Fibroblast of lung (primary cell): ENCODE results near the gene RBMX. TPM values are rescaled to one million over a fixed set of nuclear protein-coding genes. Genes with fewer than 3 reads are reported as not detected.
"Not testable (repeated sequence)": the region's sequence is repeated elsewhere in the genome, so short reads cannot be mapped to it uniquely, and the experiment has no call there.

Source experiments
- DNase-seq, 2 donors: peaks; one replicate each; pipeline versions ENCODE4 v3.0.0 to v3.0.0-alpha.2; 2010; ENCODE audit warnings: low read depth in 2 of 2
- H2AFZ ChIP-seq: 2 replicates; pipeline ENCODE4 v1.5.1; 2012; ENCODE audit warnings: low read length, control low read depth, inconsistent platforms
- H3K27ac ChIP-seq: 2 replicates; pipeline ENCODE4 v1.5.1; 2011; ENCODE audit warnings: low read length, control low read depth; ENCODE audit not compliant: insufficient read depth
- H3K27me3 ChIP-seq: 2 replicates; pipeline ENCODE4 v1.5.1; 2011; ENCODE audit warnings: mild to moderate bottlenecking, low read length; ENCODE audit not compliant: control insufficient read depth, insufficient read depth
- H3K36me3 ChIP-seq: 2 replicates; pipeline ENCODE4 v1.5.1; 2011; ENCODE audit warnings: low read length; ENCODE audit not compliant: control insufficient read depth, insufficient read depth
- H3K4me1 ChIP-seq: 2 replicates; pipeline ENCODE4 v1.5.1; 2011; ENCODE audit warnings: low read length; ENCODE audit not compliant: control insufficient read depth, insufficient read depth; ENCODE audit errors: extremely low read depth
- H3K4me2 ChIP-seq: 2 replicates; pipeline ENCODE4 v1.5.1; 2011; ENCODE audit warnings: low read length, control low read depth; ENCODE audit not compliant: insufficient read depth; ENCODE audit errors: extremely low read depth
- H3K4me3 ChIP-seq, 4 experiments: fragments of 200-600 bp in 1 of 4; sonication (generic) in 1 of 4; replicated peaks in 1 of 4; 2 replicates each; pipeline ENCODE4 v1.5.1; 2011 to 2016; ENCODE audit warnings: low read length in 4 of 4, low read depth in 3 of 4, mild to moderate bottlenecking in 3 of 4, control low read depth in 2 of 4, inconsistent platforms in 1 of 4, mixed read lengths in 1 of 4; ENCODE audit not compliant: insufficient read depth in 1 of 4; ENCODE audit errors: control extremely low read depth in 1 of 4
- H3K79me2 ChIP-seq: 2 replicates; pipeline ENCODE4 v1.5.1; 2012; ENCODE audit warnings: mild to moderate bottlenecking, low read length, inconsistent platforms; ENCODE audit not compliant: control insufficient read depth, insufficient read depth
- H3K9ac ChIP-seq: 2 replicates; pipeline ENCODE4 v1.5.1; 2011; ENCODE audit warnings: mild to moderate bottlenecking, low read length, control low read depth; ENCODE audit not compliant: insufficient read depth
- H3K9me3 ChIP-seq: 2 replicates; pipeline ENCODE4 v1.5.1; 2012; ENCODE audit warnings: low read depth, low read length; ENCODE audit not compliant: control insufficient read depth, insufficient read depth
- H4K20me1 ChIP-seq: 2 replicates; pipeline ENCODE4 v1.5.1; 2011; ENCODE audit warnings: low read length; ENCODE audit not compliant: control insufficient read depth, insufficient read depth; ENCODE audit errors: extremely low read depth
- EZH2 ChIP-seq: IDR thresholded peaks from 2 replicates; pipeline ENCODE4 v1.5.1; 2012; ENCODE audit warnings: low read length, control low read depth, mild to moderate bottlenecking; ENCODE audit errors: missing control alignments
- polyA plus RNA-seq, 2 donors: library from polyadenylated mRNA; depleted of rRNA in 1 of 2; stranded (reverse) in 1 of 2; unstranded in 1 of 2; fragments of >200 nt; gene quantifications; 2 replicates each; pipeline ENCODE4 v1.2.1, GENCODE V29; 2011 to 2012; ENCODE audit warnings: missing spikeins in 1 of 2
- total RNA-seq: library from RNA; depleted of rRNA; stranded (reverse); fragments of >200 nt; gene quantifications from 2 replicates; pipeline ENCODE4 v1.2.1, GENCODE V29; 2014
- TF ChIP-seq, protein P1 (sequence below), 2 donors: IDR thresholded peaks in 1 of 2; conservative IDR thresholded peaks in 1 of 2; 1 replicate in 1 of 2; 2 replicates in 1 of 2; pipeline ENCODE4 v1.5.1; 2011 to 2012; ENCODE audit warnings: low read length in 2 of 2, control low read depth in 1 of 2, inconsistent platforms in 1 of 2, low read depth in 1 of 2, mild to moderate bottlenecking in 1 of 2

The RBMX gene
- total and polyA plus RNA-seq, 2 donors (not counting 1 experiment from before 2014, with no cell fraction given) = 139 to 159 TPM

DNA sequence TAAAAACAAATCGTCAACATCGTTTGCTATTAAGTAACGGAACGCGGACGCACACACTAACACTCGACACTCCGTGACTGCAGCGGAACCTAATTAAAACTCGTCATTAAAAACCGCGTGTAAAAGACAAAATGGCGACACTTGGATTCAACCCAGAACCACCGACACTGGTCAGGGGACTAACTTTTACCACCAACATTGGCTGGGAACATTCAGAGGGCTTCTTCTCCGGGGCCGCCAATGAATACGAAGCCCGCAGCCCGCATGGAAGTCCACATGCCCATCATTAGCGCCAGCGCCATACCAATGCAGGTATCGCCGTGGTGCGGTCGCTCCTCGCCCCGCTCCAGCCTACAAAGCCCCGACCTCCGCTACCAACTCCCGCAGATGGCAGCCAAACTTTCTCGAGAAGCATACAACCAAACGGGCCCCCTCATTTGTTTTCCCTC is 498 bp downstream of the RBMX start:
- H3K27me3 ChIP-seq = no peaks in the 10 kb centered on the region
- H3K9ac ChIP-seq = peak overlapping the region; percentile 85
- no peak overlapping the region for H2AFZ ChIP-seq
- peak in 1 of 2 donors; percentile 15 for DNase-seq
- peaks cover 1% of the 10 kb centered on the region for H3K36me3 ChIP-seq
- no peaks in the 10 kb centered on the region for H3K9me3 ChIP-seq
- no peaks in the 10 kb centered on the region for H3K4me1 ChIP-seq
- no peak overlapping the region for H3K4me2 ChIP-seq
- peak overlapping the region; percentile 56 to 100 (median 71) for H3K4me3 ChIP-seq
- TF ChIP-seq, protein P1, sequence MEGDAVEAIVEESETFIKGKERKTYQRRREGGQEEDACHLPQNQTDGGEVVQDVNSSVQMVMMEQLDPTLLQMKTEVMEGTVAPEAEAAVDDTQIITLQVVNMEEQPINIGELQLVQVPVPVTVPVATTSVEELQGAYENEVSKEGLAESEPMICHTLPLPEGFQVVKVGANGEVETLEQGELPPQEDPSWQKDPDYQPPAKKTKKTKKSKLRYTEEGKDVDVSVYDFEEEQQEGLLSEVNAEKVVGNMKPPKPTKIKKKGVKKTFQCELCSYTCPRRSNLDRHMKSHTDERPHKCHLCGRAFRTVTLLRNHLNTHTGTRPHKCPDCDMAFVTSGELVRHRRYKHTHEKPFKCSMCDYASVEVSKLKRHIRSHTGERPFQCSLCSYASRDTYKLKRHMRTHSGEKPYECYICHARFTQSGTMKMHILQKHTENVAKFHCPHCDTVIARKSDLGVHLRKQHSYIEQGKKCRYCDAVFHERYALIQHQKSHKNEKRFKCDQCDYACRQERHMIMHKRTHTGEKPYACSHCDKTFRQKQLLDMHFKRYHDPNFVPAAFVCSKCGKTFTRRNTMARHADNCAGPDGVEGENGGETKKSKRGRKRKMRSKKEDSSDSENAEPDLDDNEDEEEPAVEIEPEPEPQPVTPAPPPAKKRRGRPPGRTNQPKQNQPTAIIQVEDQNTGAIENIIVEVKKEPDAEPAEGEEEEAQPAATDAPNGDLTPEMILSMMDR (conservative IDR thresholded peaks at IDR 0.05 in 1 of 2, IDR thresholded peaks at IDR 0.05 in 1 of 2; ENCODE audit: low read depth in 1 of 2, low read length in 2 of 2) = no peak
- TF ChIP-seq EZH2 = no peak
- no peaks in the 10 kb centered on the region for H4K20me1 ChIP-seq
- peaks cover 39% of the 10 kb centered on the region for H3K79me2 ChIP-seq
- peak overlapping the region; percentile 92 for H3K27ac ChIP-seq

DNA sequence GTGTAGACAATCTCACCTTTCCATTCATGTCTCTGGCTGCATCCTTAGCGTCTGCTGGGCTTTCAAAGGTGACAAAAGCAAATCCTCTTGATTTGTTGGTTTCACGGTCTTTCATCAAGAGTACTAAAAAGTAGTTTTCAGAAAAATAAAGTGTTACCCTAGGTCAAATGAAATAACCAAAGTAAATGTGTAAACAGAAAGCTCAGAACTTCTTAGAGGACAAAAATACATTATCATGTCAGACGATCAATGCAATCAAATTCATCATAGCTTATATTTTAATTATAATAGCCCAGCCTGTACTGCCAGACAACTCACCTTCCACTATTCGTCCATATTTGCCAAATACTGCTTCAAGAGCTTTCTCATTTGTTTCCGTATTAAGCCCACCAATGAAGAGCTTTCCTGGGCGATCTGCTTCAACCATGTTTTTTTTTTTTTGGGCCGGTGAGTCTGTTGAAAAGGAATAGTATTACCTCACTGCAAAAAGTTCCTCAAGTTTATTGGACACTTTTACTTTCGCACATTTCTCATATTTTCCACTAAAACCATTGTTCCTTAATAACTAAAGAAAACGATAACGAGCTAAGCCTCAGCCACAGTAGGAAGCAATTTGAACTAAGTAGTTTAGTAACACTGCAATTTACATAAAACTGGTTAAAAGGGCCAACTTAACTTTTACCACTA is 1.4 kb downstream of the RBMX start:
- H4K20me1 ChIP-seq = no peaks in the 10 kb centered on the region
- no peaks in the 10 kb centered on the region for H3K4me1 ChIP-seq
- peaks cover 1% of the 10 kb centered on the region for H3K36me3 ChIP-seq
- peak overlapping the region; percentile 85 for H3K9ac ChIP-seq
- TF ChIP-seq, protein P1 (conservative IDR thresholded peaks at IDR 0.05 in 1 of 2, IDR thresholded peaks at IDR 0.05 in 1 of 2; ENCODE audit: low read depth in 1 of 2, low read length in 2 of 2) = no peak
- no peak for TF ChIP-seq EZH2
- peak overlapping the region; percentile 92 for H3K27ac ChIP-seq
- H3K9me3 ChIP-seq = no peaks in the 10 kb centered on the region
- H2AFZ ChIP-seq = no peak overlapping the region
- no peaks in the 10 kb centered on the region for H3K27me3 ChIP-seq
- H3K4me2 ChIP-seq = peak overlapping the region; percentile 87
- peak; percentile 18 to 30 for DNase-seq
- peak overlapping the region; percentile 56 to 100 (median 71) for H3K4me3 ChIP-seq
- peaks cover 42% of the 10 kb centered on the region for H3K79me2 ChIP-seq

DNA sequence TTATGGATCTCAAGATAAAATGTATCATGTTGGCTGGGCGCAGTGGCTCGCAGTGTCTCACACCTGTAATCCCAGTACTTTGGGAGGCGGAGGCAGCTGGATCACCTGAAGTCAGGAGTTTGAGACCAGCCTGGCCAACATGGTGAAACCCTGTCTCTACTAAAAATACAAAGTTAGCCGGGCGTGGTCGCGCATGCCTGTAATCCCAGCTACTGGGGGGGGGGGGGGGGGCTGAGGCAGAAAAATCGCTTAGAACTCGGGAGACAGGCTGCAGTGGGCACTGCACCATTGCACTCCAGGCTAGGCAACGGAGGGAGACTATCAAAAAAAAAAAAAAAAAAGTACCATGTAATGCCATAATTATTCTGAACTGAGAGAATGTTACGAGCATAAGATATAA is 2.1 kb downstream of the RBMX start:
- TF ChIP-seq EZH2 = no peak
- TF ChIP-seq, protein P1 (conservative IDR thresholded peaks at IDR 0.05 in 1 of 2, IDR thresholded peaks at IDR 0.05 in 1 of 2; ENCODE audit: low read depth in 1 of 2, low read length in 2 of 2) = no peak
- Histone ChIP-seq H4K20me1 (no peaks in the 10 kb centered on the region), H3K79me2 (peaks cover 42% of the 10 kb centered on the region), H3K9ac (no peak overlapping the region), H3K9me3 (no peaks in the 10 kb centered on the region), H3K4me3 (peak overlapping the region; percentile 56 to 100 (median 71)), H3K4me2 (peak overlapping the region; percentile 87), H3K27ac (no peak overlapping the region), H3K4me1 (no peaks in the 10 kb centered on the region), H3K27me3 (no peaks in the 10 kb centered on the region), H2AFZ (no peak overlapping the region), H3K36me3 (peaks cover 1% of the 10 kb centered on the region)
- DNase-seq = no peak

DNA sequence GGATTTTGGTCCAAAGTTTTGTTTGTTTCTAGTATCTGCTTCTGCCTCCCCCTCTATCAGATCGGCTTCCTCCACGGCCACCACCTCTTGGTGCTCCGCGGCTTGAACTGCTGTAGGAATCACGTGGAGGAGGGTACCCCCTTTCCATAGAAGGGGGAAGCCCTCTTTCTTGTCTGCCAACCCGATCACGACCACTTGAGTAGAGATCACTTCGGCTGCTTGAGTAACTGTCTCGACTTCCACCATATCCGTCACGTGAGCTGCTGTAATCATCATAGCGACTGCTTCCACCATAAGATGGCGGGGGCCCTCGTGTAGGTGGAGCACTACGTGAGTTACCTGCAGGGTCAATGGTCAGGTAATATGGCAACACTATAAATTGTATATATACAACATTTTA is 6.4 kb downstream of the RBMX start:
- H3K9ac ChIP-seq, H3K4me2 ChIP-seq, DNase-seq, H2AFZ ChIP-seq, H3K4me3 ChIP-seq, H3K36me3 ChIP-seq, H3K4me1 ChIP-seq, H3K27me3 ChIP-seq, H3K27ac ChIP-seq, H4K20me1 ChIP-seq, H3K9me3 ChIP-seq: not testable (repeated sequence)
- peaks cover 32% of the 10 kb centered on the region for H3K79me2 ChIP-seq

DNA sequence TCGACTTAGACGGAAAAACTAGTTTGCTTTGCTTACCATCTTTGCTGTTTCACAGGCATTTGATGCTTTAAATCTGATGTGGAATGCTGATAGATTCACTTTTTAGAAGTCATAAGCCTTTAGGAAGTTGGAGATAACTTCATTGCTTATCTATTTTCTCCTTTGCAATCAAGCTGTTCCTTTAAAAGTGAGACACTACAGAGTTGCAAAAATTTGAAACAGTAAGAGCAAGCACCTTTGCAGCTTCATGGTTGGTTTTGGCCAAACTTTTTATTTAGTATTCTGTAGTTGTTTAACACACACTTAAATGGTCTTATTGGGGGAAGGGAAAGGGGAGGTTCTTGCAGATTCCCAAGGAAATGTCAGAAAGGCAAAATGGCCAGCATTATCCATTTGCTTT is 7.3 kb downstream of the RBMX start:
- DNase-seq, H3K27me3 ChIP-seq, H3K9ac ChIP-seq, H3K4me2 ChIP-seq, H3K9me3 ChIP-seq, H4K20me1 ChIP-seq, H3K4me1 ChIP-seq, H3K4me3 ChIP-seq, H3K36me3 ChIP-seq, H3K27ac ChIP-seq, H2AFZ ChIP-seq: not testable (repeated sequence)
- peaks cover 26% of the 10 kb centered on the region for H3K79me2 ChIP-seq
